AG08395 (cell line): ENCODE data around the gene C13orf46.
"Not testable (repeated sequence)": the region's sequence is repeated elsewhere in the genome, so short reads cannot be mapped to it uniquely, and the experiment has no call there.

Experiments used
- DNase-seq: peaks from one replicate; pipeline ENCODE4 v3.0.0; 2012; ENCODE audit warnings: mixed read lengths, low spot score

C13orf46 gene

GRCh38 chr13:113991676-113992179, 17.9 kb upstream of the C13orf46 start:
- DNase-seq = no peak

DNA sequence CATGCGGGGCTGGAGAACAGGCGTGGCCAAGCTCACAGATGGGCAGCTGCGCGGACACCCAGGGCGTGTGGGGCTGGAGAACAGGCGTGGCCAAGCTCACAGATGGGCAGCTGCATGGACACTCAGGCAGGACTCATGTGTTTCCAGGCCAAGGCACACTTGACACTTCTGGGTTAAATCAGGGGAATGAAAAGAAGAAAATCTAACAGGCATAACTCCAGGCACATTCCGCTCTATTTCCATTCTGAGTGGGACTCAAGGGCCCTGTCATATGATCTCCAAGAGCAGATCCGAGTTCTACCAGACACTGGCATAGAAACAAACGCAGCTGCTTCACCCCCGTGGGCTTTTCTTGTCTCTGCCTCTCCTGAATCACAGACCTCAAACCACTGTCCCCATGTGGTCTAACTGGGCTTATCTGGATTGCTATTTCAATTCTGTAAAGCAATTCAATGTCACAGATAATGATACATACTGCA, 17.4 kb upstream of the C13orf46 start:
- no peak for DNase-seq

GRCh38 chr13:113990321-113990837, 16.5 kb upstream of the C13orf46 start:
- no peak for DNase-seq

DNA sequence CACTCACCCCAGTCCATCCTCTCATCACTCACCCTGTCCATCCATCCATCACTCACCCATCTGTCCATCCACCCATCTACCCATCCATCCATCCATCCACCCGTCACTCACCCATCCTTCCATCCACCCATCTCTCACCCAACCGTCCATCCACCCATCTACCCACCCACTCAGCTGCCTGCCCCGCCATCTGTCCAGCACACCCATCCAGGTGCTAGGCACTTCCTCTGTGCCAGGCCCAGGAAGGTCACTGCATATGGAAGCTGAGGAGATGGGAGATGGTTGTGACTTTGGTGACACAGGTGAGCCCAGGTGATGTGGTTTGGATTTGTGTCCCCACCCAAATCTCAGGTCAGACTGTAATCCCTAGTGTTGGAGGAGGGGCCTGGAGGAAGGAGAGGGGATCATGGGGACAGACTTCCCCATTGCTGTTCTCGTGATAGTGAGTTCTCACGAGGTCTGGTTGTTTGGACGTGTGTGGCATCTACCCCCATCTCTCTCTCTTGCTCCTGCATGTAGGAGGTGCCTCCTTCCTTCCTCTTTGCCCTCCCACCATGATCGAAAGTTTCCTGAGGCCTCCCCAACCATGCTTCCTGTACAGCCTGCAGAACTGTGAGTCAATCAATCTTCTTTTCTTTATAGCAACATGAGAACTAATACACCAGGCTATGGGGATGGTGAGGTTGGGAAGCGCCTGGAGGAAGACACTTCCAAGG, 15.9 kb upstream of the C13orf46 start:
- no peak for DNase-seq

GRCh38 chr13:113988859-113989258, 15.0 kb upstream of the C13orf46 start:
- DNase-seq = not testable (repeated sequence)

GRCh38 chr13:113982296-113982661, 8.4 kb upstream of the C13orf46 start:
- no peak for DNase-seq

GRCh38 chr13:113981611-113982295, 7.9 kb upstream of the C13orf46 start:
- no peak for DNase-seq

DNA sequence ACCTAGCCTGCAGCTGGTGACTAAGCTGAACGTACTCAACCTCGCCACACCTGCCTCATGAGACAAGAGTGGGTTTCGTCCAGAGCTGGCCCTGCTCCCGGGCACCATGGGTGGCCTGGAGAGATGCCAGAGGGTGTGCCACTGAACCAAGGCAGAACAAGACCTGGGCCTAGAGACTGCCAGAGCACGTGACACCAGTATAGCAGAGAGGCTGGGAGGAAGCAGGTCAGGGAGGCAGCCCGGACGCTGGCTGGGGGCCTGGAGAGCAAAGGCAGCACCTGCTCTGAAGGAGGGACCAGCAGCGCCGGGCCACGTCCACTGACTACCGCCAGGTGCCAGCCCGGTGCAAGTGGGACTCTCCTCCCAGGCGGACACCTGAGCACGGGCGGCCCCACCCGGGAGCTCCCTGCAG, 7.3 kb upstream of the C13orf46 start:
- DNase-seq = no peak

GRCh38 chr13:113980489-113981064, 6.7 kb upstream of the C13orf46 start:
- DNase-seq = no peak

DNA sequence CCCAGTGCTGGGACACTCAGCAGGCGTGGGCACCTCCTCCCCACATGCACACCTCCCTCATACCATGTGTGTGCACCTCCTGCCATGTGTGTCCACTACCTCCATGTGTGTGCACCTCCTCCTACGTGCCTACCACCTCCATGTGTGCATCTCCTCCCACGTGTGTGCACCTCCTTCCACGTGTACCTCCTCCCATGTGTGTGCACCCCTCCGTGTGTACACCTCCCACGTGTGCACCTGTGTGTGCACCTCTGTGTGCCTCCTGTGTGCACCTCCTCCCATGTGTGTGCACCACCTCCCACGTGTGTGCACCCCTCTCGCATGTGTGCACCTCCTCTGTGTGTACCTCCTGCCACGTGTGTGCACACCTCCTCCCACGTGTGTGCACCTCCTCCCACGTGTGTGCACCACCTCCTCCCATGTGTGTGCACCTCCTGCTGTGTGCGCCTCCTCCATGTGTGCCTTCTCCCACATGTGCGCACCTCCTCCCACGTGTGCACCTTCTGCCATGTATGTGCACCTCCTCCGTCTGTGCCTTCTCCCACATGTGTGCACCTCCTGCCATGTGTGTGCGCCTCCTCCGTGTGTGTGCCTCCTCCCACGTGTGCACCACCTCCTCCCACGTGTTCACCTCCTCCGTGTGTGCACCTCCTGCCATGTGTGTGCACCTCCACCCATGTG, 6.1 kb upstream of the C13orf46 start:
- no peak for DNase-seq

- DNase-seq = no peak
Observed at GRCh38 chr13:113978741-113979481, 5.0 kb upstream of the C13orf46 start.

GRCh38 chr13:113977976-113978375, 4.1 kb upstream of the C13orf46 start:
- no peak for DNase-seq

DNA sequence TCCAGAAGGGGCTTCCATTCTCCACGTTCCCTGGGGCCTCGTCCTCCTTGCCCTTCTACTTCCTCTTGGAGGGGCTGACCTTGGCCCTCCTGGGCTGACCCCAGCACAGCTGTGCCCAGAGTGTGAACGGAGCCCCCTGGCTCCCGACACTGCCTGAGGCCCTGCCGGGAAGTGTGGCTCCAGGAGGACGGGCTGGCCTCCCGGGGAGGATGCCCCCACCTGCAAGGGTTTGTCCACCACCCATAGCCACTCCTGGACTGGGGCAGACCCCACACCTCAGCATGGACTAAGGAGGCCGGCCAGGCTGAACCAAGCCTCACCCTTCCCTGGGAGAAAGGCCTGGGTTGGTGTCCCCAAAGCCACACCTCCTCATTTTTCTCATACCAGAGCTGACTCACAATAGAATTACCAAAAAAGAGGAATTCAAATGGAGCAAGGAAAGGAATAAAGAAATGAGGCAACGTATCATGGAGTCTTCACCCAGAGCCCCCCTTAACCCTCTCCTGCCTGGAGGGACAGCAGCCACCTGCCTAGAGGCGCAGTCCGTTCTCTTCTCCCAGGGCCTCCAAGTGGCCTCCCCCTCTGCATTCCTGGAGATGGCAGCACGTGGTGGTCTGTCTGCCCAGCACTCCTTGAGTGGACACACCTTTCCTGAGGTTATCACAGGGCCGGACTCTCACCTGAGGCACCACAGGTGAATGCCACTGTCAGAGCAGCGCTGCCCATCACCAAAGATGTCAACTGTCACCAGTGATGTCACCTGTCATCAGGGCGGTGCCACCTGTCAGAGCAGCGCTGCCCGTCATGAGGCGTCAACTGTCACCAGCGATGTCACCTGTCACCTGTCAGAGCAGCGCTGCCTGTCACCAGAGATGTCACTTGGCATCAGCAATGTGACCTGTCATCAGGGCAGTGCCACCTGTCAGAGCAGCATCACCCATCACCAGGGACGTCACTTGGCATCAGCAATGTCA, 3.1 kb upstream of the C13orf46 start:
- DNase-seq = peak; percentile 90

GRCh38 chr13:113975416-113975815, 1.5 kb upstream of the C13orf46 start:
- no peak for DNase-seq

DNA sequence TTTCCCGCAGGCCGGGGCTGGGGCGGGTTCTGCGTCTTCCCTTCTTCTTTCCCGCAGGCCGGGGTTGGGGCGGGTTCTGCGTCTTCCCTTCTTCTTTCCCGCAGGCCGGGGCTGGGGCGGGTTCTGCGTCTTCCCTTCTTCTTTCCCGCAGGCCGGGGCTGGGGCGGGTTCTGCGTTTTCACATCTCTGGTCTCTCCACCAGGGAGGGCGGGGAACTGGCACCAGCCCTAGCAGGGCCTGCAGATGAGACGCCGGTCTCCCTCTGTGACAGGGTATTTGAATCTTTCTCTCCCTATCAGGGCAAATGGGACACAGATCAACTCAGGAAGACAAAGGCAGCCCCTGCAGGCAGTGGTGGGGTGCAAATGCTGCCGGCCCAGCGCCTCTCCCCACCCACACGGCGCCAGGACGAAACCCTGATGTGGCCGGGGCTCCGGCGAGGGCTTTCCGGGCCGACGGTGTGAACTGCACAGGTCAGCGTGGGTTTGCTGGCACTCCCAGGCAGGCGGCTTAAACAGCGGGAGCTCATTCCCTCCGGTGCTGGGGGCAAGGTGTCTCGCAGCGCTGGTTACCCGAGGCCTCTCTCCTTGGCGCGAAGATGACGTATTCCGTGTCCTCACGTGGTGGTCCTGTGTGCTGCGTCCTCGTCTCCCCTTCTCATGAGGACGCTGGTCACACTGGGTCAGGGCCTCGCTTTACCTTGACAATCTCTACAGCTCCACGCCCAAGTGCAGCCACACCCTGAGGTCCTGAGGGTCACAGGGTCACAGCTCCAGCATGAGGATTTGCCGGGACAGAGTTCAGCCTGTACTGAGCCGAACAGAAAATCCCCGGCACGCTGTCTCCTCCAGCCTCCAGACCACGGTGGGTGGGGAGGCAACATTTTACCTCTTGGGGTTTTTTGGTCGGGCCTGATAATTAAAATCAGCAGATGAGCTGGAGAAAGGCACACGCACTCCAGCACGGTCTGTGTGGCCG, 717 bp upstream of the C13orf46 start:
- DNase-seq = no peak

DNA sequence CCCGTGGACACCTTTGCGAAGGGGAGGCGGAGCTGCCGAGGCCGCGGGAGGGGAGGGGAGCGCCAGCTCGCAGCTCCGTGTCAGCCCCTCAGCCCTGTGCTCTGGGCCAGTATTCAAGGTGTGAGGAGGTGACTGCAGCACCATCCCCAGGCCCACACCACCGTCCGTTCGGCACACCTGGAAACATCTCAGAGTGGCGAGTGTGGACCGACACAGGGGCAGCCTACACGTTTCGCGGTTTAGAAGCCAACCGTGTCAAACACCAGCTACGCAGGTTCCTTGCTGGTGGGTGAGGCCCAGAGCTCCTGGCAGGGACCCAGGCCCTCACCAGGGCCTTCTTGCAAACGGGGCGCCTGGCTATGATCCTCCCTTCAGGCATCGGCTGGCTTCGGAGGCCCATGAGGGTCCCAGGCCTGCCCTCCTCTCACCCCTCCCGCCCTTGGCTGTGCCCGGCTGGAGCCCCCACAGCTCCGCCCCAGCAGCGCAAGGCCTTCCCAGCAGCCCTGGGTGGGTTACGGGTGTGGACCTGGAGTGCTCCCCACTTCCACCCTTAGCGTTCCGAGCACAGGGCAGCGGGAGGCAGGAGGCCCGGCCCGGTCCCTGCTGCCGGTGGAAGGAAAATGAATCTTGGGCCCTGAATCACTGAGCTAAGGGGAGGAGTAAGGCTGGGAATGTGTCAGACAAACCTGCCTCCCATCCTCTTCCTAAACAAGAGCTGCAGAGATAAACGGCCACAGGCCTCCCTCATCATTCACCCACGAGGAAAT, 1.2 kb downstream of the C13orf46 start:
- no peak for DNase-seq

- DNase-seq = no peak
Observed at GRCh38 chr13:113971471-113972231, 2.2 kb downstream of the C13orf46 start.
